Lung (tissue), 12 donors: ENCODE results near the gene PROX1. TPM values are rescaled to one million over a fixed set of nuclear protein-coding genes. Genes with fewer than 3 reads are reported as not detected.

Experiments used
- ATAC-seq: fragments of 200-7000 bp; cut with Tn5 transposase; one replicate; pipeline ENCODE4 v1.9.1; 2020; ENCODE audit warnings: moderate number of reproducible peaks; ENCODE audit not compliant: insufficient read depth, low FRiP score
- DNase-seq, 3 donors: peaks; one replicate each; pipeline ENCODE4 v3.0.0-alpha.2; 2013 to 2017
- H3K27ac ChIP-seq, 2 donors: one replicate each; pipeline ENCODE4 v1.5.1; 2013; ENCODE audit warnings: mild to moderate bottlenecking in 2 of 2, moderate library complexity in 2 of 2, control low read depth in 1 of 2, inconsistent platforms in 1 of 2, low read depth in 1 of 2, low read length in 1 of 2
- H3K27me3 ChIP-seq, 3 donors: one replicate each; pipeline ENCODE4 v1.5.1; 2013; ENCODE audit warnings: low read length in 2 of 3; ENCODE audit not compliant: control insufficient read depth in 3 of 3, insufficient read depth in 3 of 3
- H3K36me3 ChIP-seq, 4 donors: one replicate each; pipeline ENCODE4 v1.5.1; 2013; ENCODE audit warnings: low read length in 4 of 4, mild to moderate bottlenecking in 1 of 4, moderate library complexity in 1 of 4; ENCODE audit not compliant: control insufficient read depth in 4 of 4, insufficient read depth in 4 of 4
- H3K4me1 ChIP-seq, 5 donors: one replicate each; pipeline ENCODE4 v1.5.1; 2013; ENCODE audit warnings: low read length in 5 of 5, mild to moderate bottlenecking in 2 of 5, moderate library complexity in 1 of 5; ENCODE audit not compliant: control insufficient read depth in 5 of 5, insufficient read depth in 5 of 5
- H3K4me3 ChIP-seq: one replicate; pipeline ENCODE4 v1.5.1; 2013; ENCODE audit warnings: mild to moderate bottlenecking, control low read depth, moderate library complexity
- H3K9ac ChIP-seq, 2 donors: one replicate each; pipeline ENCODE4 v1.5.1; 2013; ENCODE audit warnings: low read length in 2 of 2, control low read depth in 1 of 2; ENCODE audit not compliant: insufficient read depth in 1 of 2
- H3K9me3 ChIP-seq, 4 donors: one replicate each; pipeline ENCODE4 v1.5.1; 2013; ENCODE audit warnings: low read length in 3 of 4, mild to moderate bottlenecking in 1 of 4, moderate library complexity in 1 of 4; ENCODE audit not compliant: control insufficient read depth in 4 of 4, insufficient read depth in 3 of 4
- CTCF ChIP-seq: IDR thresholded peaks from 2 replicates; pipeline ENCODE4 v1.5.1; 2012; ENCODE audit warnings: mild to moderate bottlenecking; ENCODE audit errors: control extremely low read depth, extremely low read depth
- WGBS, 2 donors: extraction: QIAGEN DNeasy Blood & Tissue Kit; methylation state at CpG; one replicate each; pipeline ENCODE4 v1.1.7; 2013; 5-methylcytosine and 5-hydroxymethylcytosine counted together
- polyA plus RNA-seq, 2 donors: library from polyadenylated mRNA; stranded (reverse); fragments of 200-250 nt; gene quantifications; one replicate each; pipeline ENCODE4 v1.2.1, GENCODE V29; 2013
- total RNA-seq, 2 donors: library from RNA; depleted of rRNA in 1 of 2; stranded (reverse); fragments of >200 nt in 1 of 2; gene quantifications; one replicate each; pipeline ENCODE4 v1.2.1, GENCODE V29; 2014 to 2021
- donor health status: control.
- donor health status: control.
- donor health status: Bipolar disorder and iron deficiency.
- donor health status: healthy.
- donor health status: DM: yes; HTN: yes; CAD: no.

PROX1 gene
- total and polyA plus RNA-seq, 4 donors = 0.33 to 10.1 (median 4.0) TPM

DNA sequence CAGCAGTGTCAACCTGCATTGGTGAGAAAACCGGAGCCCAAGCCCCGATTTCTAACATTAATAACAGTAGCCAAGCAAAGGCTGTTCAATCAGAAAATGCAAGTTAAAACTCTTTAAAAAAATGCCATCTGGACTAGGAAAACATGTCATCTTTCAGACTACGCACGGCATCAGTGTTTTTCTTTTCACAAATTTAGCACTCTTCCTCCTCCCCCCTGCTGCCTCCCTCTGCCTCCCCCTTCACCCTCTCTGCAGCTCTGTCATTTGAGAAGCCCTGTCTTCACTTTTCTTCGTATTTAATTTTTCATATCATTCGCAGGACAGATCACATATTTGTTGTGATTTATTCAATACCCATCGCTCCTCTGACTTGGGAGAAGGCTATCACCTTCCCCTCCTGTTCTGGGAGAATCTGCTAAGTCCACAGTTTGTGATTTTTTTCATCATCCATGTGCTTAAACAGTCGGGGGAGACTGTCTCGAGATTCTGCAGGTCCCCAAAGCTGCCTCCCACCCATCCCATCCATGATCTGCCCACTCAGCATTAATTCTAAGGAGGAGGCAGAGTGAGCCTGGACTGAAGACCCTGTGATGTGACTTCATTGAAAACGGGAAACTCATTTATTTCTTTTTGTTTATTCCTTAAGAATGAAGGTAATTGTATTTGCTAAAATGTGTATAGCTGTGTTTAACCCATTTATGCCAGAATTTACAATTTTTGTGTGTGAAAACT, 84.8 kb downstream of the PROX1 start:
- peaks cover 0 to 21% (median 13%) of the 10 kb centered on the region in 3 donors for H3K27me3 ChIP-seq
- no peak for TF ChIP-seq CTCF
- no peak overlapping the region for H3K4me3 ChIP-seq
- peaks cover 0 to 3% (median 0%) of the 10 kb centered on the region in 4 donors for H3K9me3 ChIP-seq
- no peaks in the 10 kb centered on the region for H3K4me1 ChIP-seq
- ATAC-seq (no peak), DNase-seq (no peak)
- H3K9ac ChIP-seq = no peak overlapping the region
- WGBS, 2 donors = 65 to 74% methylated on average over 10 of the region's 10 CpGs
- no peak overlapping the region for H3K27ac ChIP-seq
- no peaks in the 10 kb centered on the region for H3K36me3 ChIP-seq

- no peaks in the 10 kb centered on the region for H3K4me1 ChIP-seq
- WGBS, 2 donors = 77 to 87% methylated on average over 1 of the region's 1 CpG
- H3K27ac ChIP-seq = no peak overlapping the region
- ATAC-seq (no peak), DNase-seq (no peak)
- H3K4me3 ChIP-seq = no peak overlapping the region
- no peak overlapping the region for H3K9ac ChIP-seq
- peaks cover 0 to 13% (median 13%) of the 10 kb centered on the region in 3 donors for H3K27me3 ChIP-seq
- H3K9me3 ChIP-seq = peaks cover 0 to 3% (median 0%) of the 10 kb centered on the region in 4 donors
- no peaks in the 10 kb centered on the region for H3K36me3 ChIP-seq
- TF ChIP-seq CTCF = no peak
These were observed 86.7 kb downstream of the PROX1 start for GRCh38 chr1:214074477-214074876.

- Histone ChIP-seq H3K9me3 (peaks cover 0 to 3% (median 0%) of the 10 kb centered on the region in 4 donors), H3K9ac (no peak overlapping the region), H3K27me3 (peaks cover 0 to 13% (median 7%) of the 10 kb centered on the region in 3 donors), H3K27ac (no peak overlapping the region), H3K4me1 (no peaks in the 10 kb centered on the region), H3K4me3 (no peak overlapping the region), H3K36me3 (no peaks in the 10 kb centered on the region)
- TF ChIP-seq CTCF = no peak
- DNase-seq = no peak
- no peak for ATAC-seq
- 56 to 68% methylated on average over 5 of the region's 5 CpGs for WGBS, 2 donors
These were observed 87.7 kb downstream of the PROX1 start for GRCh38 chr1:214075305-214075998.
